Effector memory CD4-positive, alpha-beta T cell (primary cell): ENCODE measurements around the gene UPP2.

Source experiments
- DNase-seq, 3 donors: peaks; one replicate each; pipeline ENCODE4 v3.0.0-alpha.2; 2020
- H3K27ac ChIP-seq: 2 replicates; pipeline ENCODE4 v1.7.0; 2013; ENCODE audit warnings: mild to moderate bottlenecking, low read length, moderate library complexity; ENCODE audit not compliant: insufficient read depth, poor library complexity, severe bottlenecking
- H3K27me3 ChIP-seq: replicated peaks from 2 replicates; pipeline ENCODE4 v1.7.0; 2013; ENCODE audit warnings: mild to moderate bottlenecking, low read length; ENCODE audit not compliant: insufficient read depth, control insufficient read depth, poor library complexity, severe bottlenecking
- H3K36me3 ChIP-seq: 2 replicates; pipeline ENCODE4 v1.7.0; 2013; ENCODE audit warnings: mild to moderate bottlenecking, low read length, moderate library complexity; ENCODE audit not compliant: control insufficient read depth, insufficient read depth
- H3K4me1 ChIP-seq: 2 replicates; pipeline ENCODE4 v1.7.0; 2013; ENCODE audit warnings: low read length, mild to moderate bottlenecking; ENCODE audit not compliant: control insufficient read depth, insufficient read depth, poor library complexity, severe bottlenecking
- H3K4me3 ChIP-seq: 2 replicates; pipeline ENCODE4 v1.7.0; 2013; ENCODE audit warnings: low read length, low read depth, mild to moderate bottlenecking; ENCODE audit not compliant: insufficient read depth, poor library complexity, severe bottlenecking
- H3K9me3 ChIP-seq: 2 replicates; pipeline ENCODE4 v1.7.0; 2013; ENCODE audit warnings: mild to moderate bottlenecking, low read length, moderate library complexity; ENCODE audit not compliant: control insufficient read depth

The UPP2 gene

DNA sequence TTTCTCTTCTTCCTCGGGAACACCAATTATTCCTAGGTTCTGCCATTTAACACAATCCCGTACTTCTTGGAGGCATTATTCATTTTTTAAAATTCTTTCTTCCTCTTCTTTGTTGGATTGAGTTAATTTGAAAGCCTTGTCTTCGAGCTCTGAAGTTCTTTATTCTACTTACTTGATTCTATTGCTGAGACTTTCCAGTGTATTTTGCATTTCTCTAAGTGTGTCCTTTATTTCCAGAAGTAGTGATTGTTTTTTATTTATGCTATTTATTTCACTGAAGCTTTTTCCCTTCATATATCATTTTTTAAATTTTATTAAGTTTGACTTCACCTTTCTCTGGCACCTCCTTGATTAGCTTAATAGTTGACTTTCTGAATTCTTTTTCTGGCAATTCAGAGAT, 13.6 kb upstream of the UPP2 start:
- H3K4me3 ChIP-seq, result no peak overlapping the region
- no peak overlapping the region for H3K27ac ChIP-seq
- no peak for DNase-seq
- H3K4me1 ChIP-seq, result no peaks in the 10 kb centered on the region
- no peaks in the 10 kb centered on the region for H3K9me3 ChIP-seq
- no peaks in the 10 kb centered on the region for H3K36me3 ChIP-seq
- H3K27me3 ChIP-seq, result no peaks in the 10 kb centered on the region

DNA sequence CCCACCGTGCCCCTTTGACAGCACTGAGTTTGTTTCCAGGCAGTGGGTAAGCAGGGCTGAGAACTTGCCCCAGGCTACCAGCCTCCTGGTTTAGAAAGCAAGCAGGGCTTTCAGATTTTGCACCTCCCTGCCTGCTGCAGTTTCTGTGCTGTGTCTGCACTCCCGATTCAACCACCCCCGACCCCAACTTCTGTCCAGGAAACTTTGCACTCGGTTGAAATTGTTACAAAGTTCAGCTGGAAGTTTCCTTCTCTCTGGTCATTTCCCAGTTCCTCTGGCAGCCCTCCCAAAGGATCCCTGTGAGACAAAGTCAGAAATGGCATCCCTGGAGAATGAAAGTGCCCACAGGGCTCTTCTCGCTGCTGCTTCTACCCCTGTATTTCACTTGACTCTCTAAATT, 12.4 kb upstream of the UPP2 start:
- H3K36me3 ChIP-seq, result no peaks in the 10 kb centered on the region
- H3K27ac ChIP-seq, result no peak overlapping the region
- no peaks in the 10 kb centered on the region for H3K9me3 ChIP-seq
- DNase-seq, result no peak
- no peaks in the 10 kb centered on the region for H3K27me3 ChIP-seq
- H3K4me3 ChIP-seq, result no peak overlapping the region
- H3K4me1 ChIP-seq, result no peaks in the 10 kb centered on the region

DNA sequence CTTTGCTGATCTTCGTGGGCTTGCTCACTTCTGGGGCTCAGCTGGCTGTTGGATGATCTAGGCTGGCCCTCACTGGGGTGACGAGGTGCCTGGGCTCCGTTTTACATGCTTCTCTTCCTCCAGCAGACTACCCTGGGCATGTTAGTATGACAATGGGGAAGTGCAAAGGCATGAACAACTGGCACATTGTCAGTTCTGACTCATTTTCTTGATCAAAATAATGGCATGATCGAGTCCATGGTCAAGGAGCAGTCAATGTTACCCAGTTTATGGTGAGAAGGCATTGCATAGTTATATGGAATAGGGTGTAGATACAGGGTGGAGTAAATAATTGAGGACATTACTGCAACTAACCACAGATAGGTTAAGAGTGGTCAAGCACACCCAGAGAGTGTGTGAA, 10.0 kb upstream of the UPP2 start:
- Histone ChIP-seq H3K36me3 (no peaks in the 10 kb centered on the region), H3K9me3 (no peaks in the 10 kb centered on the region), H3K27ac (no peak overlapping the region), H3K27me3 (no peaks in the 10 kb centered on the region), H3K4me1 (no peaks in the 10 kb centered on the region), H3K4me3 (no peak overlapping the region)
- no peak for DNase-seq

DNA sequence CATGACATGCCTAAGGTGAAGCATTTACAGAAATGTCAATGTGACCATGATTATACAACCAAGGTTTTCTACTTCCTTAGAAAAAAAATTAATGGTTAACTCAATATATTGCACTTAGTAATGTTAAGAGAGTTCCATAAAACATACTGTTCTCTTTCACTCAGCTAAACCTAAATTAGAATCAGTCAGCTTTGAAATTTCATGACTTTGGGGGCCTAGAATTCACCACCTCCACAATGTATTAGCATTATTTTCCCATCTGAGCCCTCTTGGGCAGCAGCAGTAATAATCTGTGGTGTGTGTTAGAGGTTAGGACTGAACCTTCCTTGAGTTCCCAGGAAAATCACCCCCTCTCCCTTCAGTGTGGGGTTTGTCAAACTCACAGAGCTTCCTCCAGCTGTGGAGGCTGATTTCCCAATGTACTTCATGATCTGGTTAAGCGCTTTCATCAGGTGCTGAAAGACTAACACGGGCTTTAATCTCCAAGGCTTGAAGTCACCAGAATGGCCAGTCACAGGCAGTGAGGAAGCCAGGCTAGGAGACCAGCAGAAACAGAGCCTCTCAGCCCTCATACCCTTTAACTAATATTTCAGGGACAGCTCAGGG, 7.1 kb upstream of the UPP2 start:
- Histone ChIP-seq H3K27me3 (no peaks in the 10 kb centered on the region), H3K27ac (no peak overlapping the region), H3K36me3 (no peaks in the 10 kb centered on the region), H3K9me3 (no peaks in the 10 kb centered on the region), H3K4me3 (no peak overlapping the region), H3K4me1 (no peaks in the 10 kb centered on the region)
- DNase-seq, result no peak

DNA sequence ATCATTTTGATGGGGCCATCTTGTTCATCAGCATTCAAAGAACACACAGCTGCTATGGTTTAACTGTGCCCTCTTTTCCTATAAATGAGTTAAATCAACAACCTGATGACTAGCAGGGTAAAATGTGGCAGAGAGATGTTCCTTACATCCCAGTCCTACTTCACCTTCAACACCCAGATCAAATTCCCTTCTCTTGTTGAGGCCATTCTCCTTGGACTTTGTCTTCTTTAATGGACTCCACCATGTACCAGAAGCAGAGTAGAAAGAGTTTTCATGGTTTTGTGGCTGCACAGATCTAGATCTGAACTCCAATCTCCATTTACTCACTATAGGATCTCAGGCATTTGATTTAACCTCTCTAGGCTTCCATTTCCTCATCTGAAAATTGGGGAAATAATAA, 6.4 kb upstream of the UPP2 start:
- Histone ChIP-seq H3K27ac (no peak overlapping the region), H3K4me3 (no peak overlapping the region), H3K4me1 (no peaks in the 10 kb centered on the region), H3K27me3 (no peaks in the 10 kb centered on the region), H3K9me3 (no peaks in the 10 kb centered on the region), H3K36me3 (no peaks in the 10 kb centered on the region)
- no peak for DNase-seq

DNA sequence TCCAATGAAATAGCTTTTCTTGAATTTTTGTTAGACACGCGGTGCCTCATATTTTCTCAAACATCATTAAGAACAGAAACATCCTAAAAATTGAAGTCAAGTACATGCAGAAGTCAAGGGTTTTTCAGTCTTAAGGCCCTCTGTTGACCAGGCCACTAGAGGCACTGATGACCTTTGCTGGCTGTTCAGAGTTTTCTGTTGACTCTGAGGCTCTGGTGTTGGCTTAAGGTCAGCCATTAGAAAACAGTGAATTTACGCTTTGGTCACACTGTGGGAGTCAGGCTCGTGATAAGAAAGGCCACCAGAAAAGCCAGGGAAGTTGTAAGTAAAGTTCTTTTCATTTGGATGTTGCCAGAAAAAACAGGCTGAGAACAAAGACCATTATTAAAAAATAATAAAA, 5.8 kb upstream of the UPP2 start:
- H3K4me1 ChIP-seq, result no peaks in the 10 kb centered on the region
- no peaks in the 10 kb centered on the region for H3K9me3 ChIP-seq
- H3K4me3 ChIP-seq, result no peak overlapping the region
- H3K27me3 ChIP-seq, result no peaks in the 10 kb centered on the region
- H3K36me3 ChIP-seq, result no peaks in the 10 kb centered on the region
- no peak for DNase-seq
- no peak overlapping the region for H3K27ac ChIP-seq

DNA sequence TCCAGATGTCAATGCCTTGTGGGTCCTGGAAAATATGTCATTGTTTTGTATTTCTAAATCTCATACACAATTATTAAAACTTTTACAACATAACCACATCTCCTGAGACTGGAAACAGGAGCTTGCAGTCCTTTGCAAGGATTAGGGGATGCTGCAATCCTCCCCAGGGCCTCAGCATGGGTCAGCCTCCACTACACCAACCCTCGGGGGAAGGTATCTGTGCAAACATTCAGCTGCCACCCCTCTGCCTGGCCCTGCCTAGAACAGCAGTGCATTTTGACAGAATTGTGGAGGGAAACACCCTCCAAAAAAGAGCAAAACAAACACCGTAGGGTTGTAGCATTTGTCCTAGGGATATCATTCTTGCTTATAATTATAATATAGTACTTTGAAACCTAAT, 4.2 kb upstream of the UPP2 start:
- Histone ChIP-seq H3K36me3 (no peaks in the 10 kb centered on the region), H3K27ac (no peak overlapping the region), H3K27me3 (no peaks in the 10 kb centered on the region), H3K4me3 (no peak overlapping the region), H3K9me3 (no peaks in the 10 kb centered on the region), H3K4me1 (no peaks in the 10 kb centered on the region)
- DNase-seq, result no peak

DNA sequence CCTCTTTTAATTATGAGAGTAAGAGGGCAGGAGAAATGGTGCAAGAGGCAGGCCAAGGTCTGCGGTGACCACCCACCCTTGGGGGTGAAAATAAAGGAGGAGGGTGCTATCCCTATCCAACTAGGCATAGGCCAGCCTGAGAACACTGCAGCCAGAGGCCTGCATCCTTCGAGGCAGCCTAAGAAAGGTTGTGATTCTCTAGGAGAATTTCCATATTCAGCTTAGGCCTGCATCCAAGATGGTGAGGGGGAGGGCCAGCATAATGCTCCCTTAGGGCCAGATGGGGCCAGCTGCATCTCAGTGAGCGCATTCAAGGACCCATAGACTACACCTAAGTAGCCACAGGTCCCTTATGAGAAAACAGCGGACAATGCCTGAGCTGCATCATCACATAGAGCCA, 3.5 kb upstream of the UPP2 start:
- no peak for DNase-seq
- Histone ChIP-seq H3K4me1 (no peaks in the 10 kb centered on the region), H3K9me3 (no peaks in the 10 kb centered on the region), H3K27me3 (no peaks in the 10 kb centered on the region), H3K4me3 (no peak overlapping the region), H3K36me3 (no peaks in the 10 kb centered on the region), H3K27ac (no peak overlapping the region)

DNA sequence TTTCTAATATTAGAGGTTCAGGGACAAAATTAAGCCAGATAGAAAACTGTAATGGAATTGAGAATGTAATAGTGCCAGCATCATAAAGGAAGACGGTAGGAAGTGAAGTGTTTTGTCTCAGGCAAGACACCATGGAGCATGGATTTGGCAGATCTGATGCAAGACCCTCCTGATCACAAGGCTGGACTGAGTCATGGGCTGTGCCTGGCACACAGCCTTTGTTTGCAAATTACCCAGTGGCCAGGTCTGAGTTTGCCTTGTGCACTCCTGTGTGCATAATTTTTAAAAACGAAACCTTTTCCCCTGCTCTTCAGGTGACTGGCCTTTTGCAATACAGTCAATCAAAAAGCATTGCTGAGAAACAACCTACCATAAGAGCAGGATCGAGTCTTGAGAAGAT, 2.0 kb upstream of the UPP2 start:
- no peak for DNase-seq
- Histone ChIP-seq H3K4me1 (no peaks in the 10 kb centered on the region), H3K36me3 (no peaks in the 10 kb centered on the region), H3K4me3 (no peak overlapping the region), H3K27ac (no peak overlapping the region), H3K27me3 (no peaks in the 10 kb centered on the region), H3K9me3 (no peaks in the 10 kb centered on the region)

DNA sequence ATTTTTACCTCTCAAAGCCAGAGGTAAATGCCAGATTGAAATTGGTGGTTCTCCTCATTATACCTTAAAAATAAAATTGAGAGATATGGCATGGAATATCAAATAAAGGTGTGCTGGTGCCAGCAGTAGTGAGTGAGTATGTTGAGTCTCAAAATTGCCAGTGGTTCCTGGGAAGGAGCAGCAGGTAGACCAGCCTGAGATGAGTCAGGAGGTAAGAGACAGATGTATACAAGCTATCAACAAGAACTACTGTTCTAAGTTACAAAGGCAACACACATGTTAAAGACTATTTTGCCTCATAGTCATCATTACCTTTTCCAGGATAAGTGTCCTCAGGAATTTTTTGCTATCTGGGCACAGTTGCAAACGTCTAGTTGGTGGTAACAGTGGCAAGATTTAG, 1.3 kb upstream of the UPP2 start:
- Histone ChIP-seq H3K4me1 (no peaks in the 10 kb centered on the region), H3K4me3 (no peak overlapping the region), H3K27me3 (no peaks in the 10 kb centered on the region), H3K36me3 (no peaks in the 10 kb centered on the region), H3K27ac (no peak overlapping the region), H3K9me3 (no peaks in the 10 kb centered on the region)
- DNase-seq, result no peak

DNA sequence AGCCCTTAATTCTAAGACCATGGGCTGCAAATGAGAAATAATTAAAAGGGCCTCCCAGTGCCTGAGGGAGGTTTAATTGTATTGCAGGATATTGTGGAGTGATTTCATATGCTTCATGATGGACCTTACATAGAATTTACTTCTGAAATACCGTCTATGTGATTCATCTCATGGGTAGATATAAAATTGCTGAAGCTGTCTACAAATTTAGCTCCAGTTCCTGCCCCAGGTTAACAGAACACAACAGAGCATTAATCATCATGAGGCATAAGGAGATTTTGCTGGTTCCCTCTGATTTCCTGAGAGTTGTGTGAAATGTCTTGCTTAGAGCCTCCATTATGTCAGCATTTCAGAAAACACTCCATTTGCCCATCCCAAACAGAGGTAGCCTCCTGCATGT, 770 bp downstream of the UPP2 start:
- H3K27me3 ChIP-seq, result no peaks in the 10 kb centered on the region
- DNase-seq, result no peak
- no peaks in the 10 kb centered on the region for H3K9me3 ChIP-seq
- no peaks in the 10 kb centered on the region for H3K4me1 ChIP-seq
- no peaks in the 10 kb centered on the region for H3K36me3 ChIP-seq
- H3K27ac ChIP-seq, result no peak overlapping the region
- H3K4me3 ChIP-seq, result no peak overlapping the region
